ENCODE measurements around the gene TMEM131L. TPM values are rescaled to one million over a fixed set of nuclear protein-coding genes. Genes with fewer than 3 reads are reported as not detected.

TMEM131L gene
- total and polyA plus RNA-seq, 2 donors (not counting 3 experiments of a cell fraction or from before 2014, with no cell fraction given), result 7.7 to 21.2 TPM

DNA sequence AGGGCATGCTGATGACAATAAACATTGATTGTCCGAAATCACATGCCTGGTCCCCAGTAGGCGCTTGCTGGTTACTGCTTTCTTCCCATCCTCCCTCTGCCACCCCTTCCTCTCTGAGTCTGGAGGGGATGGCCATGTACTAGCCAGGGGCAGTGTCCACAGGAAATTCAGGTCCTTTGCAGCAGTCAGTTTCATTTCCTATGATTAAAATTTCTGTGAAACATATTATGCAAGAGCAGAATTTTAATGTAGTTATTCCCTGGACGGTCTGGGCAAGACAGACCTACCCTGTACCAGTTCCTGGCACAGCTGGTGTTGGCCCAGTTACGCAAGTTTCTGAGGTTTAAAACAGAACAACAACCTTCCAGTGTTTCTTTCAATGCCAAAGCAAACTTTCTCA lies 189.8 kb downstream of the TMEM131L start:
- Histone ChIP-seq H3K4me1 (ENCODE audit: control insufficient read depth, extremely low read depth, insufficient read depth, low read length) (peaks cover 5% of the 10 kb centered on the region), H3K4me2 (ENCODE audit: insufficient read depth, low read length) (no peak overlapping the region), H2AFZ (ENCODE audit: low read depth, low read length) (no peak overlapping the region), H3K79me2 (ENCODE audit: control insufficient read depth, insufficient read depth, low read length) (no peaks in the 10 kb centered on the region), H3K4me3 (replicated peaks in 1 of 3; ENCODE audit: insufficient read depth in 1 of 3, low read depth in 1 of 3, low read length in 3 of 3) (no peak overlapping the region), H3K27me3 (ENCODE audit: control insufficient read depth in 2 of 2, insufficient read depth in 2 of 2, low read length in 2 of 2) (peaks cover 0 to 2% of the 10 kb centered on the region in 2 experiments), H3K36me3 (ENCODE audit: control insufficient read depth in 2 of 2, extremely low read depth in 1 of 2, insufficient read depth in 2 of 2, low read length in 2 of 2) (no peaks in the 10 kb centered on the region), H3K9ac (replicated peaks; ENCODE audit: extremely low read depth, insufficient read depth, low read length) (no peak overlapping the region), H4K20me1 (replicated peaks; ENCODE audit: control insufficient read depth, extremely low read depth, insufficient read depth, low read length) (no peaks in the 10 kb centered on the region), H3K9me1 (replicated peaks; ENCODE audit: control insufficient read depth, extremely low read depth, insufficient read depth, low read length) (no peaks in the 10 kb centered on the region), H3K27ac (ENCODE audit: insufficient read depth, low read depth, low read length) (no peak overlapping the region), H3K9me3 (replicated peaks; ENCODE audit: control insufficient read depth, insufficient read depth, low read length) (no peaks in the 10 kb centered on the region)
- intact Hi-C loops (cut with micrococcal nuclease) (no loop called here), dilution Hi-C loops (cut with MboI; ENCODE audit: extremely low pct_ligation_motif_present, low sequenced_read_pairs) (no loop called here)
- DNase-seq (ENCODE audit: low read depth, low spot score), result no peak
- no TSS peak for BruUV-seq (replicated peaks)
- no peak for TF ChIP-seq POLR2AphosphoS5 (IDR thresholded peaks at IDR 0.05; ENCODE audit: insufficient read depth, low read depth, low read length)
- no peak for TF ChIP-seq MAX (IDR thresholded peaks at IDR 0.05; ENCODE audit: insufficient read depth, insufficient read length)
- no peak for TF ChIP-seq CTCF (IDR thresholded peaks at IDR 0.05; ENCODE audit: extremely low read depth in 1 of 2, insufficient read depth in 1 of 2, low read depth in 1 of 2, low read length in 2 of 2)
- no peak for TF ChIP-seq EZH2 (IDR thresholded peaks at IDR 0.05; ENCODE audit: borderline replicate concordance, low read depth, low read length, severe bottlenecking)
- no peak for TF ChIP-seq GATA2 (IDR thresholded peaks at IDR 0.05; ENCODE audit: insufficient read depth, insufficient read length, low read depth, low read length)
- TF ChIP-seq FOS (IDR thresholded peaks at IDR 0.05; ENCODE audit: borderline replicate concordance, insufficient read depth, low read length), result no peak
- no peak for TF ChIP-seq POLR2A (IDR thresholded peaks at IDR 0.05; ENCODE audit: low read depth, low read length)
- no peak for TF ChIP-seq JUN (IDR thresholded peaks at IDR 0.05; ENCODE audit: borderline replicate concordance, insufficient read depth, insufficient read length, low read depth)
- TF ChIP-seq MYC (IDR thresholded peaks at IDR 0.05; ENCODE audit: low read depth, low read length), result no peak
- ChIA-PET CTCF (interaction anchor here (1.5 to 1.8 kb wide), 2 partner anchors 13 to 94 kb away, joined by 3 to 9 read pairs; no protein-coding TSS in a partner anchor), POLR2A (no interaction called here)
- no peak for FAIRE-seq

Measured in endothelial cell of umbilical vein (primary cell).